ENCODE measurements around the gene MID1IP1.

The MID1IP1 gene

GRCh38 chrX:38839277-38839676, 38.0 kb downstream of the MID1IP1 start:
- no peak overlapping the region for H3K9ac ChIP-seq (ENCODE audit: insufficient read length, low read depth)
- no peaks in the 10 kb centered on the region for H3K27me3 ChIP-seq (ENCODE audit: insufficient read depth, insufficient read length)
- no peak for TF ChIP-seq SUZ12 (IDR thresholded peaks at IDR 0.05; ENCODE audit: extremely low read depth, insufficient read depth, insufficient read length)
- TF ChIP-seq ZNF274 (IDR thresholded peaks at IDR 0.05; ENCODE audit: low read depth, low read length), result no peak
- TF ChIP-seq YY1 (IDR thresholded peaks at IDR 0.05; ENCODE audit: insufficient read depth, insufficient read length), result no peak
- no peaks in the 10 kb centered on the region for H3K4me1 ChIP-seq (ENCODE audit: insufficient read depth, insufficient read length)
- DNase-seq (ENCODE audit: low read depth, low spot score), result no peak
- H3K4me3 ChIP-seq (ENCODE audit: insufficient read length, low read depth), result no peak overlapping the region
- no peaks in the 10 kb centered on the region for H3K36me3 ChIP-seq (ENCODE audit: insufficient read depth, insufficient read length, low read length)
- H3K9me3 ChIP-seq (ENCODE audit: insufficient read depth, low read length), result no peaks in the 10 kb centered on the region

GRCh38 chrX:38839944-38840343, 38.7 kb downstream of the MID1IP1 start:
- H3K9ac ChIP-seq (ENCODE audit: insufficient read length, low read depth), result no peak overlapping the region
- TF ChIP-seq SUZ12 (IDR thresholded peaks at IDR 0.05; ENCODE audit: extremely low read depth, insufficient read depth, insufficient read length) (no peak), YY1 (IDR thresholded peaks at IDR 0.05; ENCODE audit: insufficient read depth, insufficient read length) (no peak), ZNF274 (IDR thresholded peaks at IDR 0.05; ENCODE audit: low read depth, low read length) (no peak)
- no peaks in the 10 kb centered on the region for H3K27me3 ChIP-seq (ENCODE audit: insufficient read depth, insufficient read length)
- no peak overlapping the region for H3K4me3 ChIP-seq (ENCODE audit: insufficient read length, low read depth)
- no peak for DNase-seq (ENCODE audit: low read depth, low spot score)
- H3K4me1 ChIP-seq (ENCODE audit: insufficient read depth, insufficient read length), result no peaks in the 10 kb centered on the region
- no peaks in the 10 kb centered on the region for H3K9me3 ChIP-seq (ENCODE audit: insufficient read depth, low read length)
- no peaks in the 10 kb centered on the region for H3K36me3 ChIP-seq (ENCODE audit: insufficient read depth, insufficient read length, low read length)

GRCh38 chrX:38841750-38842149, 40.5 kb downstream of the MID1IP1 start:
- TF ChIP-seq YY1 (IDR thresholded peaks at IDR 0.05; ENCODE audit: insufficient read depth, insufficient read length) (no peak), SUZ12 (IDR thresholded peaks at IDR 0.05; ENCODE audit: extremely low read depth, insufficient read depth, insufficient read length) (no peak), ZNF274 (IDR thresholded peaks at IDR 0.05; ENCODE audit: low read depth, low read length) (no peak)
- Histone ChIP-seq H3K4me3 (ENCODE audit: insufficient read length, low read depth) (no peak overlapping the region), H3K27me3 (ENCODE audit: insufficient read depth, insufficient read length) (no peaks in the 10 kb centered on the region), H3K9ac (ENCODE audit: insufficient read length, low read depth) (no peak overlapping the region), H3K9me3 (ENCODE audit: insufficient read depth, low read length) (no peaks in the 10 kb centered on the region), H3K4me1 (ENCODE audit: insufficient read depth, insufficient read length) (no peaks in the 10 kb centered on the region), H3K36me3 (ENCODE audit: insufficient read depth, insufficient read length, low read length) (no peaks in the 10 kb centered on the region)
- DNase-seq (ENCODE audit: low read depth, low spot score), result no peak

GRCh38 chrX:38845426-38845825, 44.2 kb downstream of the MID1IP1 start:
- no peak overlapping the region for H3K9ac ChIP-seq (ENCODE audit: insufficient read length, low read depth)
- no peaks in the 10 kb centered on the region for H3K27me3 ChIP-seq (ENCODE audit: insufficient read depth, insufficient read length)
- H3K4me3 ChIP-seq (ENCODE audit: insufficient read length, low read depth), result no peak overlapping the region
- no peaks in the 10 kb centered on the region for H3K4me1 ChIP-seq (ENCODE audit: insufficient read depth, insufficient read length)
- no peaks in the 10 kb centered on the region for H3K36me3 ChIP-seq (ENCODE audit: insufficient read depth, insufficient read length, low read length)
- TF ChIP-seq YY1 (IDR thresholded peaks at IDR 0.05; ENCODE audit: insufficient read depth, insufficient read length) (no peak), SUZ12 (IDR thresholded peaks at IDR 0.05; ENCODE audit: extremely low read depth, insufficient read depth, insufficient read length) (no peak), ZNF274 (IDR thresholded peaks at IDR 0.05; ENCODE audit: low read depth, low read length) (no peak)
- no peak for DNase-seq (ENCODE audit: low read depth, low spot score)
- no peaks in the 10 kb centered on the region for H3K9me3 ChIP-seq (ENCODE audit: insufficient read depth, low read length)

- DNase-seq (ENCODE audit: low read depth, low spot score), result no peak
- no peaks in the 10 kb centered on the region for H3K9me3 ChIP-seq (ENCODE audit: insufficient read depth, low read length)
- H3K4me3 ChIP-seq (ENCODE audit: insufficient read length, low read depth), result no peak overlapping the region
- H3K9ac ChIP-seq (ENCODE audit: insufficient read length, low read depth), result no peak overlapping the region
- TF ChIP-seq ZNF274 (IDR thresholded peaks at IDR 0.05; ENCODE audit: low read depth, low read length) (no peak), SUZ12 (IDR thresholded peaks at IDR 0.05; ENCODE audit: extremely low read depth, insufficient read depth, insufficient read length) (no peak), YY1 (IDR thresholded peaks at IDR 0.05; ENCODE audit: insufficient read depth, insufficient read length) (no peak)
- no peaks in the 10 kb centered on the region for H3K4me1 ChIP-seq (ENCODE audit: insufficient read depth, insufficient read length)
- no peaks in the 10 kb centered on the region for H3K36me3 ChIP-seq (ENCODE audit: insufficient read depth, insufficient read length, low read length)
- no peaks in the 10 kb centered on the region for H3K27me3 ChIP-seq (ENCODE audit: insufficient read depth, insufficient read length)
Observed at GRCh38 chrX:38847206-38847902, 46.1 kb downstream of the MID1IP1 start.

GRCh38 chrX:38847903-38848230, 46.6 kb downstream of the MID1IP1 start:
- H3K36me3 ChIP-seq (ENCODE audit: insufficient read depth, insufficient read length, low read length), result no peaks in the 10 kb centered on the region
- H3K4me3 ChIP-seq (ENCODE audit: insufficient read length, low read depth), result no peak overlapping the region
- H3K9me3 ChIP-seq (ENCODE audit: insufficient read depth, low read length), result no peaks in the 10 kb centered on the region
- TF ChIP-seq YY1 (IDR thresholded peaks at IDR 0.05; ENCODE audit: insufficient read depth, insufficient read length) (no peak), ZNF274 (IDR thresholded peaks at IDR 0.05; ENCODE audit: low read depth, low read length) (no peak), SUZ12 (IDR thresholded peaks at IDR 0.05; ENCODE audit: extremely low read depth, insufficient read depth, insufficient read length) (no peak)
- H3K9ac ChIP-seq (ENCODE audit: insufficient read length, low read depth), result no peak overlapping the region
- no peaks in the 10 kb centered on the region for H3K27me3 ChIP-seq (ENCODE audit: insufficient read depth, insufficient read length)
- DNase-seq (ENCODE audit: low read depth, low spot score), result no peak
- no peaks in the 10 kb centered on the region for H3K4me1 ChIP-seq (ENCODE audit: insufficient read depth, insufficient read length)

GRCh38 chrX:38848671-38849455, 47.6 kb downstream of the MID1IP1 start:
- Histone ChIP-seq H3K36me3 (ENCODE audit: insufficient read depth, insufficient read length, low read length) (no peaks in the 10 kb centered on the region), H3K9me3 (ENCODE audit: insufficient read depth, low read length) (no peaks in the 10 kb centered on the region), H3K4me3 (ENCODE audit: insufficient read length, low read depth) (no peak overlapping the region), H3K27me3 (ENCODE audit: insufficient read depth, insufficient read length) (no peaks in the 10 kb centered on the region), H3K9ac (ENCODE audit: insufficient read length, low read depth) (no peak overlapping the region), H3K4me1 (ENCODE audit: insufficient read depth, insufficient read length) (no peaks in the 10 kb centered on the region)
- no peak for DNase-seq (ENCODE audit: low read depth, low spot score)
- TF ChIP-seq YY1 (IDR thresholded peaks at IDR 0.05; ENCODE audit: insufficient read depth, insufficient read length) (no peak), SUZ12 (IDR thresholded peaks at IDR 0.05; ENCODE audit: extremely low read depth, insufficient read depth, insufficient read length) (no peak), ZNF274 (IDR thresholded peaks at IDR 0.05; ENCODE audit: low read depth, low read length) (no peak)

Measured in NT2/D1 (cell line).